SH-SY5Y (cell line): ENCODE results near the gene LDHD.

ENCODE experiments used
- GATA2 ChIP-seq: IDR thresholded peaks from 2 replicates; pipeline ENCODE4 v1.6.1; 2011; ENCODE audit warnings: mild to moderate bottlenecking, low read depth, low read length
- GATA3 ChIP-seq: IDR thresholded peaks from 2 replicates; pipeline ENCODE4 v1.6.1; 2011; ENCODE audit warnings: low read depth, mild to moderate bottlenecking, low read length, moderate library complexity

GRCh38 chr16:75075688-75076268 is 40.8 kb downstream of the LDHD start:
- TF ChIP-seq GATA2 (no peak), GATA3 (no peak)
